H1 (cell line): ENCODE data around the gene FRS2.
A peak's percentile ranks its signal among the peaks of the same experiment; 100 is the strongest.

Experiments
- CEBPB ChIP-seq: IDR thresholded peaks from 2 replicates; pipeline ENCODE4 v1.6.1; 2012; ENCODE audit warnings: low read depth, low read length
- EGR1 ChIP-seq: IDR thresholded peaks from 2 replicates; pipeline ENCODE4 v1.6.1; 2011; ENCODE audit warnings: low read depth, low read length, borderline replicate concordance
- EP300 ChIP-seq, 2 experiments: IDR thresholded peaks; 1 replicate in 1 of 2; 2 replicates in 1 of 2; pipeline ENCODE4 v1.6.1; 2011 to 2012; ENCODE audit warnings: low read depth in 2 of 2, low read length in 2 of 2, mild to moderate bottlenecking in 2 of 2, borderline replicate concordance in 1 of 2, inconsistent platforms in 1 of 2, moderate library complexity in 1 of 2
- EZH2 ChIP-seq: fragments of 200-600 bp; sonication (generic); IDR thresholded peaks from 2 replicates; pipeline ENCODE4 v1.7.1; 2012; ENCODE audit warnings: low read depth, mild to moderate bottlenecking, moderate library complexity, low read length, inconsistent platforms; ENCODE audit not compliant: severe bottlenecking
- HDAC2 ChIP-seq, 2 experiments: fragments of 300-600 bp in 1 of 2; sonication (generic) in 1 of 2; IDR thresholded peaks; 2 replicates each; pipeline ENCODE4 v1.6.1; 2011 to 2012; ENCODE audit warnings: low read depth in 2 of 2, low read length in 2 of 2, mild to moderate bottlenecking in 2 of 2, moderate library complexity in 2 of 2, borderline replicate concordance in 1 of 2, inconsistent platforms in 1 of 2
- JUND ChIP-seq: IDR thresholded peaks from 2 replicates; pipeline ENCODE4 v1.6.1; 2011; ENCODE audit warnings: mild to moderate bottlenecking, improper control_type of control experiment, low read length
- POLR2A ChIP-seq, 2 experiments: IDR thresholded peaks; 1 replicate in 1 of 2; 2 replicates in 1 of 2; pipeline ENCODE4 v1.6.1; 2011; ENCODE audit warnings: low read depth in 2 of 2, low read length in 2 of 2, mild to moderate bottlenecking in 2 of 2; ENCODE audit errors: control extremely low read depth in 1 of 2
- POLR2AphosphoS5 ChIP-seq: IDR thresholded peaks from 2 replicates; pipeline ENCODE4 v1.6.1; 2011; ENCODE audit warnings: low read depth, low read length
- RAD21 ChIP-seq, 2 experiments: IDR thresholded peaks in 1 of 2; conservative IDR thresholded peaks in 1 of 2; 2 replicates each; pipeline ENCODE4 v1.6.1; 2011; ENCODE audit warnings: low read depth in 2 of 2, low read length in 2 of 2, improper control_type of control experiment in 1 of 2, inconsistent platforms in 1 of 2, mild to moderate bottlenecking in 1 of 2, moderate library complexity in 1 of 2
- SAP30 ChIP-seq: fragments of 300-600 bp; sonication (generic); IDR thresholded peaks from 2 replicates; pipeline ENCODE4 v1.7.1; 2012; ENCODE audit warnings: low read length, moderate library complexity, mild to moderate bottlenecking, inconsistent platforms; ENCODE audit not compliant: insufficient read depth, insufficient replicate concordance
- SIN3A ChIP-seq, 2 experiments: IDR thresholded peaks in 1 of 2; conservative IDR thresholded peaks in 1 of 2; 2 replicates each; pipeline ENCODE4 v1.6.1; 2011 to 2012; ENCODE audit warnings: low read length in 2 of 2, improper control_type of control experiment in 1 of 2, low read depth in 1 of 2, mild to moderate bottlenecking in 1 of 2
- TF ChIP-seq, protein P1 (sequence below), 3 experiments: IDR thresholded peaks; 1 replicate in 2 of 3; 2 replicates in 1 of 3; pipeline versions ENCODE4 v1.5.1 to v1.6.1; 2011; ENCODE audit warnings: low read length in 3 of 3, mild to moderate bottlenecking in 3 of 3, inconsistent platforms in 2 of 3, low read depth in 1 of 3, moderate library complexity in 1 of 3; ENCODE audit not compliant: insufficient read depth in 1 of 3; ENCODE audit errors: control extremely low read depth in 1 of 3
- TF ChIP-seq, protein P2 (sequence below): IDR thresholded peaks from 2 replicates; pipeline ENCODE4 v1.6.1; 2012; ENCODE audit warnings: low read length, inconsistent platforms

DNA sequence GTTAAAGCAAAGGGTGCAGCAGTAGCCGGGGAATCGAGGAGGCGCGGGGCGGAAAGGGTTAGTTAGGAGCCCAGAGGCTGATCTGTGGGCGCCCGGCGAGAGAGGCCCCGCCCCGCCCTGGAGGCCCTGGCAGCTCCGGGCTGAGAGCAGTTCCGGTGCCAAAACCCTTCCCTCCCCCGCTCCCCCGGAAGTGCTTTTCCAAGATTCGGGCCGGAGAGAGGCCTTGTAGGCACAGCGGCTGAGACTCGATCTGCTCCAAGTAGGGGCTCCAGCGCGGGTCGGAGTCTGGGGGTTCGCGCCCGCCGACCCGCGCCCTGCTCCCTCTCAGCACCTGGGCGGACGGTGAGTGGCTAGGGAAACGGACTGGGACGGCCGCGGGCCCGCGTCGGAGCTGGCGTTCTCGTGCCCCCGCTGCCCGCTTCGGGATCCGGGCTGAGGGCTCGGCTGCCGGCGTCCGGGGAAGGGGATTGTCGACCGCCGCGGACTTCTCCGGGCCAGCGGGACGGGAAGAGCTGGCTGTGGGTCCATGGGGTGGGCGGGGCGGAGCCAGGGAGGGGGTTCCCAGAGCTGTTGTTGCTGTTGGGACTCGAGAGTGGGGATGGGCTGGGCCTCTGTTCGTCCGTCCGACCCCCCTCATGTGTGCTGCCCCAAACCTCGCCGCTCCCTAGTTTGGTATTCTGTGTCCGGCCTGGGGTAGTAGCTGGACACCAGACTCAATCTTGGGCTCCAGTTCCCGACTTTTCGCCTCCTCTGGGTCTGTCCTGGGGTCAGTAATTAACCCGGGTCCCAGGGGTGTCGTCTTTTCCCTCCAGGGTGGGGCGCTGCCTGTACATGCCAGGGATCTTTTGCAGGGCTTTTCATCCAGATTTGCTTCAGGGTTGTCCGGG is at the start of gene FRS2:
- TF ChIP-seq, protein P1, sequence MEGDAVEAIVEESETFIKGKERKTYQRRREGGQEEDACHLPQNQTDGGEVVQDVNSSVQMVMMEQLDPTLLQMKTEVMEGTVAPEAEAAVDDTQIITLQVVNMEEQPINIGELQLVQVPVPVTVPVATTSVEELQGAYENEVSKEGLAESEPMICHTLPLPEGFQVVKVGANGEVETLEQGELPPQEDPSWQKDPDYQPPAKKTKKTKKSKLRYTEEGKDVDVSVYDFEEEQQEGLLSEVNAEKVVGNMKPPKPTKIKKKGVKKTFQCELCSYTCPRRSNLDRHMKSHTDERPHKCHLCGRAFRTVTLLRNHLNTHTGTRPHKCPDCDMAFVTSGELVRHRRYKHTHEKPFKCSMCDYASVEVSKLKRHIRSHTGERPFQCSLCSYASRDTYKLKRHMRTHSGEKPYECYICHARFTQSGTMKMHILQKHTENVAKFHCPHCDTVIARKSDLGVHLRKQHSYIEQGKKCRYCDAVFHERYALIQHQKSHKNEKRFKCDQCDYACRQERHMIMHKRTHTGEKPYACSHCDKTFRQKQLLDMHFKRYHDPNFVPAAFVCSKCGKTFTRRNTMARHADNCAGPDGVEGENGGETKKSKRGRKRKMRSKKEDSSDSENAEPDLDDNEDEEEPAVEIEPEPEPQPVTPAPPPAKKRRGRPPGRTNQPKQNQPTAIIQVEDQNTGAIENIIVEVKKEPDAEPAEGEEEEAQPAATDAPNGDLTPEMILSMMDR (IDR thresholded peaks at IDR 0.05; ENCODE audit: control extremely low read depth in 1 of 3, insufficient read depth in 1 of 3, low read depth in 1 of 3, low read length in 3 of 3), result peak; percentile 33 to 44 (median 37); a peak in 3 of 4 replicates
- peak; percentile 52 for TF ChIP-seq SAP30
- TF ChIP-seq EGR1, result peak; percentile 57; the same call in 1 of the 2 replicates
- TF ChIP-seq, protein P2, sequence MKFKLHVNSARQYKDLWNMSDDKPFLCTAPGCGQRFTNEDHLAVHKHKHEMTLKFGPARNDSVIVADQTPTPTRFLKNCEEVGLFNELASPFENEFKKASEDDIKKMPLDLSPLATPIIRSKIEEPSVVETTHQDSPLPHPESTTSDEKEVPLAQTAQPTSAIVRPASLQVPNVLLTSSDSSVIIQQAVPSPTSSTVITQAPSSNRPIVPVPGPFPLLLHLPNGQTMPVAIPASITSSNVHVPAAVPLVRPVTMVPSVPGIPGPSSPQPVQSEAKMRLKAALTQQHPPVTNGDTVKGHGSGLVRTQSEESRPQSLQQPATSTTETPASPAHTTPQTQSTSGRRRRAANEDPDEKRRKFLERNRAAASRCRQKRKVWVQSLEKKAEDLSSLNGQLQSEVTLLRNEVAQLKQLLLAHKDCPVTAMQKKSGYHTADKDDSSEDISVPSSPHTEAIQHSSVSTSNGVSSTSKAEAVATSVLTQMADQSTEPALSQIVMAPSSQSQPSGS, result no peak
- TF ChIP-seq POLR2AphosphoS5, result peak; percentile 82; the same call in 1 of the 2 replicates
- peak; percentile 93 for TF ChIP-seq POLR2A (IDR thresholded peaks at IDR 0.05; ENCODE audit: control extremely low read depth in 1 of 2, low read depth in 2 of 2, low read length in 2 of 2)
- no peak for TF ChIP-seq EZH2
- no peak for TF ChIP-seq CEBPB
- 0 out of 4 replicates have a peak, but pooled peaks have one; percentile 16 to 69 for TF ChIP-seq HDAC2 (IDR thresholded peaks at IDR 0.05; ENCODE audit: borderline replicate concordance in 1 of 2, low read depth in 2 of 2, low read length in 2 of 2)
- TF ChIP-seq SIN3A (conservative IDR thresholded peaks at IDR 0.05 in 1 of 2, IDR thresholded peaks at IDR 0.05 in 1 of 2; ENCODE audit: low read depth in 1 of 2, low read length in 2 of 2), result peak; percentile 41 to 44; a peak in 1 of 4 replicates
- TF ChIP-seq RAD21 (IDR thresholded peaks at IDR 0.05 in 1 of 2, conservative IDR thresholded peaks at IDR 0.05 in 1 of 2; ENCODE audit: low read depth in 2 of 2, low read length in 2 of 2), result peak; percentile 59 to 65
- TF ChIP-seq JUND, result no peak
- TF ChIP-seq EP300 (IDR thresholded peaks at IDR 0.05; ENCODE audit: borderline replicate concordance in 1 of 2, low read depth in 2 of 2, low read length in 2 of 2), result peak in 1 of 2 experiments; percentile 8; a peak in 1 of 3 replicates
